GM21737 (cell line): ENCODE measurements around the gene TDRD3.

ENCODE experiments used
- ATAC-seq: cut with Tn5 transposase; IDR thresholded peaks from one replicate; pipeline ENCODE4 v1.9.1; 2021; ENCODE audit warnings: mild to moderate bottlenecking, moderate library complexity; ENCODE audit not compliant: unreplicated experiment

Gene TDRD3

GRCh38 chr13:60572003-60572798 lies 175.2 kb downstream of the TDRD3 start:
- no peak for ATAC-seq

GRCh38 chr13:60572855-60573254 lies 175.8 kb downstream of the TDRD3 start:
- no peak for ATAC-seq

- ATAC-seq, result no peak
Measured at GRCh38 chr13:60574735-60575134, 177.7 kb downstream of the TDRD3 start.

- ATAC-seq, result no peak
Measured at GRCh38 chr13:60575142-60575541, 178.1 kb downstream of the TDRD3 start.

- no peak for ATAC-seq
Measured at GRCh38 chr13:60577761-60578160, 180.7 kb downstream of the TDRD3 start.

GRCh38 chr13:60583196-60583888 lies 186.3 kb downstream of the TDRD3 start:
- ATAC-seq, result no peak

- ATAC-seq, result no peak
Measured at GRCh38 chr13:60583911-60584753, 187.1 kb downstream of the TDRD3 start.

- no peak for ATAC-seq
Measured at GRCh38 chr13:60584976-60585375, 188.0 kb downstream of the TDRD3 start.

- no peak for ATAC-seq
Measured at GRCh38 chr13:60590800-60591747, 194.1 kb downstream of the TDRD3 start.

- ATAC-seq, result no peak
Measured at GRCh38 chr13:60603049-60603448, 206.0 kb downstream of the TDRD3 start.

GRCh38 chr13:60604058-60604457 lies 207.0 kb downstream of the TDRD3 start:
- ATAC-seq, result no peak

- no peak for ATAC-seq
Measured at GRCh38 chr13:60608954-60609353, 211.9 kb downstream of the TDRD3 start.

- no peak for ATAC-seq
Measured at GRCh38 chr13:60611523-60611922, 214.5 kb downstream of the TDRD3 start.

GRCh38 chr13:60612593-60612992 lies 215.6 kb downstream of the TDRD3 start:
- no peak for ATAC-seq

GRCh38 chr13:60613080-60613479 lies 216.1 kb downstream of the TDRD3 start:
- no peak for ATAC-seq

- ATAC-seq, result no peak
Measured at GRCh38 chr13:60617991-60618733, 221.1 kb downstream of the TDRD3 start.

GRCh38 chr13:60619461-60619860 lies 222.4 kb downstream of the TDRD3 start:
- ATAC-seq, result no peak

- no peak for ATAC-seq
Measured at GRCh38 chr13:60620611-60621395, 223.8 kb downstream of the TDRD3 start.

GRCh38 chr13:60623151-60623550 lies 226.1 kb downstream of the TDRD3 start:
- no peak for ATAC-seq
